H1 (cell line): ENCODE measurements around the gene NFXL1. TPM values are rescaled to one million over a fixed set of nuclear protein-coding genes. Genes with fewer than 3 reads are reported as not detected.

ENCODE experiments used
- CTCF ChIA-PET: fragments of 300-600 bp; sonication (Branson Sonifier 250); formaldehyde crosslinking; loops from one replicate; lab custom pipeline; 2021; ENCODE audit not compliant: partially characterized antibody; lab: Charles Lee
- POLR2A ChIA-PET: fragments of 300-600 bp; sonication (Branson Sonifier 250); formaldehyde crosslinking; loops from one replicate; lab custom pipeline; 2021; ENCODE audit warnings: inconsistent platforms; ENCODE audit not compliant: partially characterized antibody; lab: Charles Lee
- DNase-seq, 2 experiments: peaks; one replicate each; pipeline versions ENCODE4 v3.0.0 to v3.0.0-alpha.2; 2010 to 2022; ENCODE audit warnings: low spot score in 2 of 2, low read depth in 1 of 2, mixed read lengths in 1 of 2
- FAIRE-seq: peaks from 2 replicates; lab custom pipeline; 2011; peaks lifted over from hg19 to GRCh38; lab: Jason Lieb, UNC
- H2AFZ ChIP-seq: 2 replicates; pipeline ENCODE4 v1.8.1; 2012; ENCODE audit warnings: low read length, inconsistent platforms
- H2AK5ac ChIP-seq: 2 replicates; pipeline ENCODE4 v1.6.1; 2013; ENCODE audit warnings: low read depth, low read length
- H2BK120ac ChIP-seq: replicated peaks from 2 replicates; pipeline ENCODE3; 2013; ENCODE audit warnings: low read depth, low read length, inconsistent platforms
- H2BK12ac ChIP-seq: 2 replicates; pipeline ENCODE4 v1.6.1; 2013; ENCODE audit warnings: low read depth, low read length
- H2BK15ac ChIP-seq: 2 replicates; pipeline ENCODE4 v1.6.1; 2013; ENCODE audit warnings: low read length
- H2BK20ac ChIP-seq: 2 replicates; pipeline ENCODE4 v1.6.1; 2013; ENCODE audit warnings: low read length
- H2BK5ac ChIP-seq: 2 replicates; pipeline ENCODE4 v1.6.1; 2013; ENCODE audit warnings: low read depth, low read length
- H3K14ac ChIP-seq: 2 replicates; pipeline ENCODE4 v1.6.1; 2013; ENCODE audit warnings: inconsistent platforms; ENCODE audit not compliant: insufficient read length
- H3K18ac ChIP-seq: 2 replicates; pipeline ENCODE4 v1.6.1; 2013; ENCODE audit warnings: low read length; ENCODE audit errors: extremely low read depth
- H3K23ac ChIP-seq: 2 replicates; pipeline ENCODE4 v1.6.1; 2013; ENCODE audit warnings: inconsistent platforms; ENCODE audit not compliant: insufficient read length
- H3K23me2 ChIP-seq: 2 replicates; pipeline ENCODE4 v1.6.1; 2013; ENCODE audit warnings: low read depth, low read length
- H3K27ac ChIP-seq: 2 replicates; pipeline ENCODE4 v1.6.1; 2011; ENCODE audit warnings: low read depth, low read length, inconsistent platforms
- H3K27me3 ChIP-seq, 4 experiments: replicated peaks in 1 of 4; 1 replicate in 1 of 4; 2 replicates in 3 of 4; pipeline versions ENCODE4 v1.6.1 to v1.8.1; 2011 to 2013; ENCODE audit warnings: low read length in 3 of 4, mild to moderate bottlenecking in 3 of 4, inconsistent platforms in 2 of 4, mixed read lengths in 2 of 4, moderate library complexity in 1 of 4; ENCODE audit not compliant: control insufficient read depth in 3 of 4, insufficient read depth in 3 of 4; ENCODE audit errors: extremely low read depth in 1 of 4
- H3K36me3 ChIP-seq, 4 experiments: 2 replicates each; pipeline versions ENCODE4 v1.6.1 to v1.8.1; 2011 to 2013; ENCODE audit warnings: mild to moderate bottlenecking in 4 of 4, low read length in 3 of 4, moderate library complexity in 2 of 4, control low read depth in 1 of 4, inconsistent platforms in 1 of 4; ENCODE audit not compliant: insufficient read depth in 4 of 4, control insufficient read depth in 2 of 4
- H3K4ac ChIP-seq: replicated peaks from 2 replicates; pipeline ENCODE3; 2013; ENCODE audit warnings: low read length, low read depth, mixed read lengths, inconsistent platforms; ENCODE audit not compliant: insufficient read length
- H3K4me1 ChIP-seq, 4 experiments: replicated peaks in 1 of 4; 1 replicate in 1 of 4; 2 replicates in 3 of 4; pipeline versions ENCODE4 v1.6.1 to v1.8.1; 2011 to 2013; ENCODE audit warnings: low read length in 3 of 4, inconsistent platforms in 2 of 4, mixed read lengths in 1 of 4; ENCODE audit not compliant: insufficient read depth in 4 of 4, control insufficient read depth in 3 of 4
- H3K4me2 ChIP-seq, 2 experiments: 2 replicates each; pipeline versions ENCODE4 v1.6.1 to v1.8.1; 2011 to 2013; ENCODE audit warnings: low read depth in 2 of 2, low read length in 2 of 2, control low read depth in 1 of 2, inconsistent platforms in 1 of 2, mild to moderate bottlenecking in 1 of 2; ENCODE audit not compliant: insufficient read depth in 1 of 2
- H3K4me3 ChIP-seq, 4 experiments: fragments of 200-600, 300-600 bp in 1 of 4; sonication (generic), shearing (Covaris generic), sonication (Bioruptor Twin) in 1 of 4; 2 replicates each; pipeline versions ENCODE4 v1.5.1 to v1.8.1; 2011 to 2016; ENCODE audit warnings: low read length in 4 of 4, low read depth in 3 of 4, control low read depth in 2 of 4, inconsistent platforms in 2 of 4, mild to moderate bottlenecking in 2 of 4, mixed read lengths in 1 of 4, moderate library complexity in 1 of 4; ENCODE audit not compliant: insufficient read depth in 2 of 4; ENCODE audit errors: extremely low read depth in 1 of 4
- H3K56ac ChIP-seq: replicated peaks from 2 replicates; pipeline ENCODE3; 2013; ENCODE audit warnings: low read depth, mild to moderate bottlenecking, mixed read lengths, low read length, inconsistent platforms; ENCODE audit not compliant: insufficient read length
- H3K79me1 ChIP-seq: 2 replicates; pipeline ENCODE4 v1.6.1; 2013; ENCODE audit warnings: low read depth, low read length, control low read depth
- H3K79me2 ChIP-seq, 2 experiments: 2 replicates each; pipeline versions ENCODE4 v1.6.1 to v1.8.1; 2012 to 2013; ENCODE audit warnings: low read length in 2 of 2, mild to moderate bottlenecking in 2 of 2, inconsistent platforms in 1 of 2; ENCODE audit not compliant: insufficient read depth in 2 of 2, control insufficient read depth in 1 of 2
- H3K9ac ChIP-seq, 4 experiments: replicated peaks in 1 of 4; 1 replicate in 1 of 4; 2 replicates in 3 of 4; pipeline versions ENCODE4 v1.6.1 to v1.8.1; 2011 to 2013; ENCODE audit warnings: low read depth in 3 of 4, low read length in 3 of 4, control low read depth in 2 of 4, mild to moderate bottlenecking in 2 of 4, moderate library complexity in 2 of 4, inconsistent platforms in 1 of 4; ENCODE audit errors: extremely low read depth in 1 of 4
- H3K9me3 ChIP-seq, 2 experiments: 2 replicates each; pipeline versions ENCODE4 v1.6.1 to v1.8.1; 2012 to 2013; ENCODE audit warnings: mild to moderate bottlenecking in 2 of 2, moderate library complexity in 2 of 2, control low read depth in 1 of 2, inconsistent platforms in 1 of 2, low read depth in 1 of 2, low read length in 1 of 2, mixed read lengths in 1 of 2; ENCODE audit not compliant: insufficient read depth in 2 of 2
- H4K20me1 ChIP-seq, 2 experiments: replicated peaks in 1 of 2; 2 replicates each; pipeline versions ENCODE3 to v1.8.1; 2011 to 2013; ENCODE audit warnings: inconsistent platforms in 2 of 2, low read length in 2 of 2, mild to moderate bottlenecking in 1 of 2; ENCODE audit not compliant: insufficient read depth in 2 of 2, control insufficient read depth in 1 of 2
- H4K5ac ChIP-seq: 2 replicates; pipeline ENCODE4 v1.6.1; 2013; ENCODE audit warnings: low read length, low read depth, mixed read lengths, inconsistent platforms; ENCODE audit not compliant: insufficient read length
- H4K8ac ChIP-seq: 2 replicates; pipeline ENCODE4 v1.8.0; 2013; ENCODE audit warnings: mild to moderate bottlenecking, moderate library complexity, low read length, inconsistent platforms; ENCODE audit not compliant: insufficient read depth; ENCODE audit errors: extremely low read depth
- H4K91ac ChIP-seq: replicated peaks from 2 replicates; pipeline ENCODE3; 2013; ENCODE audit warnings: low read length, mixed read lengths, inconsistent platforms; ENCODE audit not compliant: insufficient read length
- ATF3 ChIP-seq: IDR thresholded peaks from 2 replicates; pipeline ENCODE4 v1.6.1; 2011; ENCODE audit warnings: low read depth, mild to moderate bottlenecking, low read length; ENCODE audit not compliant: insufficient read depth
- BACH1 ChIP-seq: IDR thresholded peaks from 2 replicates; pipeline ENCODE4 v1.6.1; 2012; ENCODE audit warnings: low read length, improper control_type of control experiment
- CBX8 ChIP-seq: fragments of 300-800, 300-1000 bp; sonication (generic); IDR thresholded peaks from 2 replicates; pipeline ENCODE4 v1.7.1; 2016; ENCODE audit warnings: low read depth, low read length, borderline replicate concordance
- CEBPB ChIP-seq: IDR thresholded peaks from 2 replicates; pipeline ENCODE4 v1.6.1; 2012; ENCODE audit warnings: low read depth, low read length
- HDAC2 ChIP-seq, 2 experiments: fragments of 300-600 bp in 1 of 2; sonication (generic) in 1 of 2; IDR thresholded peaks; 2 replicates each; pipeline ENCODE4 v1.6.1; 2011 to 2012; ENCODE audit warnings: low read depth in 2 of 2, low read length in 2 of 2, mild to moderate bottlenecking in 2 of 2, moderate library complexity in 2 of 2, borderline replicate concordance in 1 of 2, inconsistent platforms in 1 of 2
- HDAC6 ChIP-seq: IDR thresholded peaks from one replicate; pipeline ENCODE4 v1.7.1; 2012; ENCODE audit warnings: low read depth, mild to moderate bottlenecking, inconsistent platforms, low read length, moderate library complexity
- SAP30 ChIP-seq: fragments of 300-600 bp; sonication (generic); IDR thresholded peaks from 2 replicates; pipeline ENCODE4 v1.7.1; 2012; ENCODE audit warnings: low read length, moderate library complexity, mild to moderate bottlenecking, inconsistent platforms; ENCODE audit not compliant: insufficient read depth, insufficient replicate concordance
- SIRT6 ChIP-seq: IDR thresholded peaks from one replicate; pipeline ENCODE4 v1.7.1; 2012; ENCODE audit warnings: low read length, inconsistent platforms
- SIX5 ChIP-seq: IDR thresholded peaks from 2 replicates; pipeline ENCODE4 v1.6.1; 2011; ENCODE audit warnings: mild to moderate bottlenecking, low read depth, low read length
- SP4 ChIP-seq: IDR thresholded peaks from 2 replicates; pipeline ENCODE4 v1.6.1; 2012; ENCODE audit warnings: low read length, inconsistent platforms
- TAF7 ChIP-seq: optimal IDR thresholded peaks from 2 replicates; pipeline ENCODE3; 2011; ENCODE audit warnings: low read depth, mild to moderate bottlenecking, inconsistent platforms, low read length, moderate library complexity, borderline replicate concordance
- TBP ChIP-seq: IDR thresholded peaks from 2 replicates; pipeline ENCODE4 v1.6.1; 2011; ENCODE audit warnings: low read depth, low read length, improper control_type of control experiment
- polyA plus RNA-seq, 7 experiments: library from polyadenylated mRNA; depleted of rRNA in 3 of 7; stranded (reverse) in 5 of 7; unstranded in 2 of 7; fragments of >200 nt in 5 of 7; fragments of 200-250 nt in 2 of 7; gene quantifications; 1 replicate in 5 of 7; 2 replicates in 1 of 7; 4 replicates in 1 of 7; pipeline versions ENCODE4 v1.2.1 to v1.2.3, GENCODE V29; 2011 to 2013; ENCODE audit warnings: missing spikeins in 2 of 7, mixed read lengths in 2 of 7
- total RNA-seq: library from RNA; stranded (reverse); fragmentation: NEBNext Ultra II Directional; extraction: Animal tissue kit (Norgen Biotek cat#: 25700); gene quantifications from 2 replicates; pipeline ENCODE4 v1.2.1, GENCODE V29; 2021
- TF ChIP-seq, protein P1 (sequence below), 3 experiments: IDR thresholded peaks; 1 replicate in 2 of 3; 2 replicates in 1 of 3; pipeline versions ENCODE4 v1.5.1 to v1.6.1; 2011; ENCODE audit warnings: low read length in 3 of 3, mild to moderate bottlenecking in 3 of 3, inconsistent platforms in 2 of 3, low read depth in 1 of 3, moderate library complexity in 1 of 3; ENCODE audit not compliant: insufficient read depth in 1 of 3; ENCODE audit errors: control extremely low read depth in 1 of 3

The NFXL1 gene
- total and polyA plus RNA-seq, 2 of the 8 experiments (the other 6 are each of a cell fraction or from before 2014, with no cell fraction given), result 10.0 to 29.5 TPM

DNA sequence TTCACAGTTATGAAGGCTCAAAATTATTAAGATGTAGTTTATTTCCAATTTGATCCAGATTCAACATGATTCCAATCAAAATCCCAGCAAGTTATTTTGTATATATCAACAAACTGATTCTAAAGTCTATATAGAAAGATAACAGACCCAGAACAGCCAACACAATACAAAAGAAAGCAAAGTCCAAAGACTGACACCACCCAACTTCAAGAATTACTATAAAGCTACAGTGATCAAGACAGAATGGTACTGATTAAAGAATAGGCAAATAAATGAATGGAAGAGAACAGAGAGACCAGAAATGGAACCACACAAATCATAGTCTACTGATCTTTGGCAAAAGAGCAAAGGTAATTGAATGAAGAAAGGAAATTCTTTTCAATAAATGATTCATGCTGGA is 34.9 kb downstream of the NFXL1 start:
- Histone ChIP-seq H3K4ac (no peak overlapping the region), H4K91ac (no peak overlapping the region), H2BK20ac (no peak overlapping the region), H3K18ac (no peak overlapping the region), H2BK12ac (no peak overlapping the region), H3K4me1 (no peaks in the 10 kb centered on the region), H2BK5ac (no peak overlapping the region), H3K27me3 (no peaks in the 10 kb centered on the region), H3K9ac (no peak overlapping the region), H2BK120ac (no peak overlapping the region), H3K79me1 (no peaks in the 10 kb centered on the region), H2AK5ac (no peak overlapping the region), H4K5ac (no peak overlapping the region), H3K23ac (no peak overlapping the region), H2AFZ (no peak overlapping the region), H3K27ac (no peak overlapping the region), H4K8ac (no peak overlapping the region), H3K36me3 (peaks cover 10 to 88% (median 46%) of the 10 kb centered on the region in 4 experiments), H3K56ac (no peak overlapping the region), H3K4me3 (no peak overlapping the region), H2BK15ac (no peak overlapping the region), H3K23me2 (no peaks in the 10 kb centered on the region), H3K9me3 (no peaks in the 10 kb centered on the region), H3K79me2 (no peaks in the 10 kb centered on the region), H3K4me2 (no peak overlapping the region), H4K20me1 (no peaks in the 10 kb centered on the region), H3K14ac (no peak overlapping the region)
- DNase-seq (no peak), FAIRE-seq (no peak)
- POLR2A ChIA-PET, result no interaction called here
- CTCF ChIA-PET, result no interaction called here
- TF ChIP-seq ATF3 (no peak), CEBPB (no peak), TAF7 (no peak), HDAC6 (no peak), CBX8 (no peak), SP4 (no peak), SIX5 (no peak), BACH1 (no peak), HDAC2 (IDR thresholded peaks at IDR 0.05; ENCODE audit: borderline replicate concordance in 1 of 2, low read depth in 2 of 2, low read length in 2 of 2) (no peak), TBP (no peak), SIRT6 (no peak), SAP30 (no peak)
- TF ChIP-seq, protein P1, sequence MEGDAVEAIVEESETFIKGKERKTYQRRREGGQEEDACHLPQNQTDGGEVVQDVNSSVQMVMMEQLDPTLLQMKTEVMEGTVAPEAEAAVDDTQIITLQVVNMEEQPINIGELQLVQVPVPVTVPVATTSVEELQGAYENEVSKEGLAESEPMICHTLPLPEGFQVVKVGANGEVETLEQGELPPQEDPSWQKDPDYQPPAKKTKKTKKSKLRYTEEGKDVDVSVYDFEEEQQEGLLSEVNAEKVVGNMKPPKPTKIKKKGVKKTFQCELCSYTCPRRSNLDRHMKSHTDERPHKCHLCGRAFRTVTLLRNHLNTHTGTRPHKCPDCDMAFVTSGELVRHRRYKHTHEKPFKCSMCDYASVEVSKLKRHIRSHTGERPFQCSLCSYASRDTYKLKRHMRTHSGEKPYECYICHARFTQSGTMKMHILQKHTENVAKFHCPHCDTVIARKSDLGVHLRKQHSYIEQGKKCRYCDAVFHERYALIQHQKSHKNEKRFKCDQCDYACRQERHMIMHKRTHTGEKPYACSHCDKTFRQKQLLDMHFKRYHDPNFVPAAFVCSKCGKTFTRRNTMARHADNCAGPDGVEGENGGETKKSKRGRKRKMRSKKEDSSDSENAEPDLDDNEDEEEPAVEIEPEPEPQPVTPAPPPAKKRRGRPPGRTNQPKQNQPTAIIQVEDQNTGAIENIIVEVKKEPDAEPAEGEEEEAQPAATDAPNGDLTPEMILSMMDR (IDR thresholded peaks at IDR 0.05; ENCODE audit: control extremely low read depth in 1 of 3, insufficient read depth in 1 of 3, low read depth in 1 of 3, low read length in 3 of 3), result no peak
